Stimulated activated CD8-positive, alpha-beta memory T cell treated with anti-CD3 and anti-CD28 coated beads, Interleukin-15, amount 100 ng/mL, for 24 hours (primary cell): Measurements from ENCODE around the gene KCNK3.
A peak's percentile ranks its signal among the peaks of the same experiment; 100 is the strongest.
"Not testable (repeated sequence)": the region's sequence is repeated elsewhere in the genome, so short reads cannot be mapped to it uniquely, and the experiment has no call there.

Experiments
- DNase-seq: peaks from one replicate; pipeline ENCODE4 v3.0.0-alpha.2; 2020; ENCODE audit warnings: low read depth

KCNK3 gene

DNA sequence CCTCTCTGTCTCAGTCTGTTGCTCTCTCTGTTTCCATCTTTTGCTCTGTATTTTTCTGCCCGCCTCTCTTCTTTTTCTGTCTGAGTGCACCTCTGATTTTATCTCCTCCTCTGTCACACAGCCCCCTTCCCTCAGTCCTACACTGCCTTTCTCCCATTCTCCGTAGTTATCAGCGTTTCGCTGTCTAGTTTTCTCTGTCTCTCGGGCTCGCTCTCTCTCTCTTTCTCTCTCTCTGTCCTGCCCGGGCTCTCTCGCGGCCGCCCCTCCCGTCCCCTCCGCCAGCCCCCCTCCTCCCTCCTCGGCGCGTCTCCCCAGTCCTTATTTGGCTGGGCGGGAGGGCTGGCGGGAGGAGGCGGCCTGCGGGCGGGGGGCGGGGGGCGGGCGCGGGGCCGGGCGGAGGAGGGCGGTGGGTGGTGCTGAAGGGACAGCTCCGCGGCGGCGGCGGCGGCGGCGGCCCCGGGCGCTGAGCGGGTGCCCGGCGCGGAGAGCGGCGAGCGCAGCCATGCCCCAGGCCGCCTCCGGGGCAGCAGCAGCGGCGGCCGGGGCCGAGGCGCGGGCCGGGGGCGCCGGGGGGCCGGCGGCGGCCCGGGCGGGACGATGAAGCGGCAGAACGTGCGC, at the start of gene KCNK3:
Gene KCNK3 (plus strand): TSS at position 444 of the 618 bp plus-strand sequence. CDS start 154 bp downstream, at position 598.
- peak; percentile 11 for DNase-seq

DNA sequence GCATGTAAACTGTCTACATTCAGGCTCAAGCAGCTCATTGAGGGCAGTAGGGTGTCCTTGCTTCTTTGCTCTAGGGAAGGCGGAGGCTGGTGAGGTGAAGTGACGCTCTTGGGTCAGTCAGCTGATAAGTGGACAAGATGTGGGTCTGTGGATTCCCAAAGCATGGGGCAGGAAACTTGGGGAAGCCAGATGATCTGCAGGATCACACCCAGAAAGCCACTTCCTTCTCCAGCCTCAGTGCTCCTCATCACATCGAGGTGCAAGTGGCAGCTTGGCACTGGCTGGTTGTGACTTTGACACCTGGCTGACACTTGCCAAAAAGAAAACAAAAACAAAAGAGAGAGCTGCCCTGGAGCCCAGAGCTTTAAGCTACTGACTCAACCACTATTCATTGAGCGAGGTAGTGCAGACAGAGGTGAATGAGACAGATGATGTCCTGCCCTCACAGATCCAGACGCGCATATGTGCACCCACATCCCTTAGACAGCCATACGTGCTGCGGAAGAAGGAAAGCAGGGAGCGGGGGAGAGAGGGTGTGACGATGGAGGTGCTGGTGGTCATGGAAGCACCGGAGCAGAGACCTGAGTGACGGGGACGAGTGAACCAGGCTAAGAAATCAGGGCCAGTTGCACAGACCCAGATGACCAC, 48.2 kb upstream of the KCNK3 start:
- no peak for DNase-seq

DNA sequence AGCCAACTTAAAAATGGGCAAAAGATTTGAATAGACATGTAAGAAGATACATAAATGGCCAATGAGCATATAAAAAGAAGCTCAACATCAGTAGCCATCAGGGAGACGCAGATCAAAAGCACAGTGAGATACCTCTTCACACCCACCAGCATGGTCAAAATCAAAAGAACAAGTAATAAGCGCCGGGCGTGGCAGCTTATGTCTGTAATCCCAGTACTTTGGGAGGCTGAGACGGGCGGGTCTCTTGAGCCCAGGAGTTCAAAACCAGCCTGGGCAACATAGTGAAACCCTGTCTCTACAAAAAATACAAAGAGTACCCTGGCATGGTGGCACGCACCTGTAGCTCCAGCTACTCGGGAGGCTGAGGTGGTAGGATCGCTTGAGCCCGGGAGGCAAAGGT, 46.8 kb upstream of the KCNK3 start:
- no peak for DNase-seq

DNA sequence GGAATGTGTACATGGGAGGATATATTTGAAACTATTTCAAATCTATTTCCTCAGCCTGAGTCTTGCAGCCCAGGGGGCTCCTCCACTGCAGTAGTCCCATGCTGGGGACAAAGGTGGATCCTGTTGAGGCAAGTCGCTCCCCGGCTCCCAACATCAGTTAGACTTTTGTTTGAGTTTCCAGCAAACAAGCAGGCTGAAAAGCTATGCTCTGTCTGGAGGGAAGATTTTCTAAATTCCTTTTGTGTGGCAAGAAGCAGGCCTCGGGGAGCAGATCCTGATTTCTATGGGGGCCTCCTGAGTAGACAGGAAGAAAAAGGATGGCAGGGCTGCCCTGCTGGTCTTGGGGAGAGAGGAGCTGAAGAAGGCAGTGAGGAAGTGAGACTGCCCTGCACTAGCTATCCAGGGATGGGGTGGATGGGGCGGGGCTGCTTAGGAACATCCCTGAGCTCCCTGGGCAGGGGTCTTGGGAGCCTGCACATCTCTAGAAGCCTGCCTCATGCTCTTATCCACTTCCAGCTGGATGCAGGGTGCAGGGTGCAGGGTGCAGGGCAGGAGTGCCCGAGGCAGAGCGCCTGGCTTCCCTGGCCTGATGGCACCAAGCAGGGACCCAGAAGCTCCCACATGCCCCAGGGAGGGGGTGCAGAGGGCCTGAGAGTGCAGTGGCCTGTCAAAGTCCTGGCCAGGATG, 45.4 kb upstream of the KCNK3 start:
- DNase-seq = no peak

DNA sequence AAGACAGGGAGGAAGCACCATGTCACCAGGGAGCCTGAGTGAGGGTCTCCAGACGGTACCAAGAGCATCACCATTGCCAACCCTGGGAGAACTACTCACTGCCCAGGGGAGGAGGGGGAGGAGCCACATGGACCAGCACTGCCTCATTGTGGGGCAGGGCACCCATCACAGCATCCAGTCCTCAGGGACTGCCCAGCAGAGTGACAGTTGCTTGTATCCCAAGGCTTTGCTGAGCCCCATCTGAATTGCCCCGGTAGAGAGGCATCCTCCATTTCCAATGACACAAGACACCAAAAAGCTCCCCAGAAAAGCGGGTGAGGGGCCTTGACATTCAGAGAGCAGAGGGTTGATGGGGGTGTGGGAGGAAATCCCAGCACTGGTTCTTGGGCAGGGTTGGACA, 44.5 kb upstream of the KCNK3 start:
- DNase-seq = no peak

DNA sequence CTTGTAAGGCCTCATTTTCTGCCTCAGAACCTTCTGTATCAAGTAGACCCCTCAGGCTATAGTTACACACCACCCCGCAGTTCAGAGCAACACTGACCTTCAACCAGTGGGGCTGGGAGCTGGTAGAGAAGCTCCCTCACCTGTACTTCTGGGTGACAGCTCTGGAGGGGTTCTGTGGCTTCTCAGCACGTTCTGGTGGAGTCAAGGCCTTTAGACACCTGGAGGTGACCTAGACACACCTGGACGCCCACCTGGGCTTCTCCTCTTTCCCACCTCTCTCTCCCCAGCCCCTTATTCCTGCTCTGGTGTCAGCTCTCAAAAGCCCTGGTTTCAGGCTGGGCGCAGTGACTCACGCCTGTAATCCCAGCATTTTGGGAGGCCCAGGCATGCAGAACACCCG, 44.0 kb upstream of the KCNK3 start:
- no peak for DNase-seq

DNA sequence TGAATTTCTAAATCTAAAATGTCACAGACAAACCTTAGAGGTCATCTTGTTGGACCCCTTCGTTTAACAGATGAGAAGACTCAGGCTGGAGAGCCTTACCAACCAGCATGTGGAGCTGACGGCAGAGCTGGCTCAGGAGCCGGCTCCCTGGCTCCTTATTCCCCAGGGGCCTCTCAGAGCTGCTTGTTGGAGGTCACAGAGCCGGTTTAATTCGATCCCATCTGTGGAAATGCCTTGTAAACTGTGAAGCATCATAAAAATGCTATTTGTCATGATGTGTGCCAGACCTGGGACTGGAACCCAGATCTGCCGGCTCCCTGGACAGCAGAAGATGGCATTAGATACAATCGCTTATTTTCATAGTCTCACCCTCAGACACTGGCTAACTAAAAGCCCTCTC, 43.2 kb upstream of the KCNK3 start:
- no peak for DNase-seq

DNA sequence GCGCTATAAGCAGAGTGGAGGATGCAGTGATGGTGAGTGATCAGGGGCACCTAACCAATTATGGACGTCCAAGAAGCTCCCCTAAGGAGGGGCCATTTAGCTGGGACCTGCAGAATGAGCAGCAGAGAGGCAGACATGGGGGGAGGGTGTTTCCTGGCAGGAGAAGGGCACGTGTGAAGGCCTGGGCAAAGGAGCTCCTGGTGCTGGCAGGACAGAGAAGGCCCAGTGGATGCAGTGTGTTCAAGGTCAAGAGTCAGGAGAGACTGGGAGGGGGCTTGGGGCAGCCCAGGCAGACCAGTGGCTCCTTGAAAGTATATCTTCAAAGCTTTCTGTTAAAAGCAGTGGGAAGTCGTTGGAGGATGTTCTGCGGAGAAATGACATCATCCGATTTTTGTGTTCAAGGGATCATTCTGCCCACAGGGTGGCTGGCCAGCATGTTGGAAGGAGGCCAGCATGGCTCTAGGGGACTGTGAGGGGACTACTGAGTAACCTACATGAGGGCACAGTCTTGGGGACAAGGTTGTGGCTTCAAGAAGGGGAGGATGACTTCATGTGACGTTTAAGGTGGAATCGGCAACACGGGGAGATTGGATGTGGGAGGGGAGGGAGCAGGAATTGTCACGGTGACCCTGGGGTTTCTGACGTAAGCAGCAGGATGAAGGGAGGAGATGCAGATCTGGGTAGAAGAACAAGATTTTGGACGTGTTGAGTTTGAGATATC, 42.4 kb upstream of the KCNK3 start:
- DNase-seq = no peak

DNA sequence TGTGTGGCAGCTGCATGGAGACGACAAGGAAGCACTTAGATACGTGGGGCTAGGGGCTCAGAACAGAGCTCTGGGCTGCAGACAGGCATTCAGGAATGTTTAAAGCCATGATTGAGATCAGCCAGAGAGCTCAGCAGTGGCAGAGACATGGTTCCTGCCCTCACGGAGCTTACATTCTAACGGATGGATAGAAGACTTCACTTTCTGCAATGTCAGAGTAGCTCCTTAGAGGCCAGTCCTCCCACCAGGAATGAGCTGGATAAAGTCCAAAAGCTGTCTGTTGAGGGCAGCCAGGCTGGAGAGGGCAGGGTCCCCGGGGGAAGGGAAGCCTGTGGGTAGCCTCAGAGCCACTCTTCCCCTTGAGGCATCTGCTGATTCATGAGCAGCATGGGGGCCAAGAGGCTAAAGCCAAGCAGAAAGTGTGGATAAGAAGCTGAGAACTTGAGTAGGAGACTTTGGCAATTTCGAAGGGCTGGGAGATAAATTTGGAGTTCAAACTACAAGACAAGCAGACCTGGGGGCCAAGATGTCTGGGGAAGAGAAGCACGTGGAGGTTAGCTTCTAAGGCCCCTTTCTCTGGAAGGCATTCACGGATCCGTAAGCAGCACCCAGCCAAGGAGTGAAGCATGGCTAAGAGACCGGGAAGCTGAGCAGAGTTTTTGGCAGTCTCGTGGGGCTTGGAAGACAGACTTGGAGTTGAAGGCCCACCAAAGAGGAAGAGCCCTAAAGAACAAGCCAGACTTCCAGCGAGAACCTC, 41.6 kb upstream of the KCNK3 start:
- no peak for DNase-seq

DNA sequence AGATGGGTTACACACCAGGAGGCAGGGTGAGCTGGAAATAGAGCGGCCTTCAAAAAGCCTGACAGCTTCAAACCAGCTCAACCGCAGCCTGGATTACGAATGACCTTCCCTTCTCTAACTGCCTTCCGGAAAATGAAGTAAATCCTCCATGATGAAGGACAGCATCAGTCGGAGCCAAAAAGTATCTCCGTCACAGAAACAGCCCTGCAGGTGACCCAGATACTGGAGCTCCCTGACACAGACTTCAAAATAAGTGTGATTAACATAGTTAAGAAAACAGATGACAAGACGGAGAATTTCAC, 41.1 kb upstream of the KCNK3 start:
- no peak for DNase-seq

DNA sequence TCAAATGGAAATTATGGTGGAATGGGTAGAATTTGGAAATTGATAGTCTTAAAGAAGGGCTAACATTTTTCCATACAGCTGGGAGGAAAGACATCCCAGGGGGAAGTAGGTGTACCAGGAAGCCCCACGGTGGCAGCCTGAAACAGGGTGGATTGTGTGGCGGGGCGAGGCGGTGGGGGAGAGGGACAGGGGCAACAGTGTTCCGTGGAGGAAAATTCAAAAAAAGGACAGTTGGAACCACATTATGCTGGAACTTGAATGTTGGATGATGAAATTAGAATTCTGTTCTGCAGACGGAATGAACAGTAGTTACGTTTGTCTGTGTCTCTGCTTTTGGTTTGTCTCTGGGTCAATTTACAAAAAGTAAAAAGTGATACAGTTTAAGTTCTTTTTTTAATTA, 40.7 kb upstream of the KCNK3 start:
- no peak for DNase-seq

DNA sequence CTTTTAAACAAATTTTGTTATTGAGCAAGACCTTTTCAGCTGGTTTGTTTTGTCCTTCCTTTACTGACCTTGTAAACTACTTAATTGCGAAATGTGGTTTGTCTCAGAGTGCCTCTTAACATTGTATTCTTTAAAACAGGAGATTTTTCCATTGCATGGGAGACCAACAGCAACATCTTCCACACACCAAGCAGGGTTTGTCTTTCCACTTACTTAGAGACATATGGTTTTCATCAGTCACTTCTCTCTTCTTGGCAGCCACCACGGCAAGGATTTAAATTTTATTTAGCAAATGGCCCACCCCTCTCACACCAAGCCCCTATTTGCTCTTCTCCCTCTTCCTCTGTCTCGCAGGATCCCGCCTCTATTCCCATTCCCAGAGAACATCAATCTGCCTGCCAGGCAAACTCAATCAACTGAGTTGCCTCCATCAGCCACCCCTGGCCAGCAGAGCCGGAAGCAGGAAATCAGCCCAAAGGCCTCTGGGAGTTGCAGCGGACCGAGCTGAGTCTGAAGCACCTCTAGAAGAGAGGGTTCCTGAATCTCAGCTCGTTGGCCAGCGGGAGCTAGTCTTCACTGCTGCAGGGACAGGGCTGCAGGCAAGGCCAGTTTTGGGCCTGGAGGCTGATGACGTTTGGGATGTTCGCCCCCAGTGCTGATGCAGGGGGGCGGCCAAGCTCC, 40.0 kb upstream of the KCNK3 start:
- no peak for DNase-seq

DNA sequence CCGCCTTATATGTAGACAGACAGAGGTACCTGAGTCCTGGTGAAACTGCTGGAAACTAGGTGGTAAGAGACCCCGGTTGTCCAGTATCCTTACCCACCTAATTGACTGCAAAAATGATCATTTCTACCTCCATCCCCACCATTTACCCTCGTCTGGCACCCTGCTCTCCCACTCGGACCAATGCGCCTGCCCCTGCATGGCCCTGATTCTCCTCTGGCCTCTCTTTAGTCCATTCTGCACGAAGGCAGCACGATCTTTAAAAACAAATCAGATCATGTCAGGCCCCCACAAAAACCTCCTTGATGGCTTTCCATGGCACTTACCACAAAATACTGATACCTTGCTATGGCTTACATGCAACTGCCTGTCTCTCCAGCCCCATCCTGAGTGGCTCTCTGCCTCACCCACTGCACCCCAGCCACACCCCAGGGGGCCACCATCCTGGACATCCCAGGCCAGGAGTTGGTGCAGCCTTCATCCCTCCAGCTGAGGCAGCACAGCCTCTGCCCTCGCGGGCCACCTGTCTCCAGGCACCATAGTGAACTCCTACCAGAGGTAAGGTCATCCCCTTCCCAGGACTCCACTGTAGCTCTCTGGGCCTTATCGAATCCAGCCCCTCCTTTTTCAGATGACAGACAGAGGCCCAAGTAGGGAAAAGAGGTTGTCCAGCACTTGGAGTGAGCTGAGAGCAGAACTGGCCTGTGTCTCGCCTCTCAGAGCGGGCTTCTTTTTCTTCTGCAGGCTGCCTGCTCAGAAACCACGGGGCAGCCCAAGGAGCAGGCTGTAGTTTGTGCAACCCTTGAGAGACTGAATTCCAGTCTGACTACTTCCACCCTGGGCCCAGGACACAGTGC, 39.1 kb upstream of the KCNK3 start:
- DNase-seq = no peak

DNA sequence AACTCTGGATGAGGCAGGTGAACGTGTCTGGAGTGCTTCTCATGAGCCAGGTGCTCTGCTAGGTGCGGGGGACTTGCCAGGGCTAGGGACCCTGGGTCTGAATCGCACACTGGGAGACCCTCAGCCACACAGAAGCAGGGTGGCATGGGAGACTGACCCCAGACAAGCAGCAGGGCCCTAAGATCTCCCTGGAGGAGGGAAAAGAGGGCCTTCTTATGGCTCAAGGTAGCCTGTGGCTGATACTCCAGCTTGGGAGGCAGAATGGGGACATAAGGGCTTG, 38.5 kb upstream of the KCNK3 start:
- no peak for DNase-seq

DNA sequence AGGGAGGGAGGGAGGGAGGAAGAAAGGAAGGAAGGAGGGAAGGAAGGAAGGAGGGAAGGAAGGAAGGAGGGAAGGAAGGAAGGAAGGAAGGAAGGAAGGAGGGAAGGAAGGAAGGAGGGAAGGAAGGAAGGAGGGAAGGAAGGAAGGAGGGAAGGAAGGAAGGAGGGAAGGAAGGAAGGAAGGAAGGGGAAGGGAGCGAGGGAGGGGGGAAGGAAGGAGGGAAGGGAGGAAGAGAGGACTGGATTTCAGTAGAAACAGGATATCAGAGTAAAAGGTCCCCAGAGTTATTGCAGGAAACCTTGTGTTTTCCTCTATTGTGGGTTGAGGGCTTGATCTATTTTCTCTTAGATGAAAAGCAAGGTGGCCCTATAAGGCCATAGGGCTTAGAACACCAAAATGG, 37.4 kb upstream of the KCNK3 start:
- DNase-seq = not testable (repeated sequence)

DNA sequence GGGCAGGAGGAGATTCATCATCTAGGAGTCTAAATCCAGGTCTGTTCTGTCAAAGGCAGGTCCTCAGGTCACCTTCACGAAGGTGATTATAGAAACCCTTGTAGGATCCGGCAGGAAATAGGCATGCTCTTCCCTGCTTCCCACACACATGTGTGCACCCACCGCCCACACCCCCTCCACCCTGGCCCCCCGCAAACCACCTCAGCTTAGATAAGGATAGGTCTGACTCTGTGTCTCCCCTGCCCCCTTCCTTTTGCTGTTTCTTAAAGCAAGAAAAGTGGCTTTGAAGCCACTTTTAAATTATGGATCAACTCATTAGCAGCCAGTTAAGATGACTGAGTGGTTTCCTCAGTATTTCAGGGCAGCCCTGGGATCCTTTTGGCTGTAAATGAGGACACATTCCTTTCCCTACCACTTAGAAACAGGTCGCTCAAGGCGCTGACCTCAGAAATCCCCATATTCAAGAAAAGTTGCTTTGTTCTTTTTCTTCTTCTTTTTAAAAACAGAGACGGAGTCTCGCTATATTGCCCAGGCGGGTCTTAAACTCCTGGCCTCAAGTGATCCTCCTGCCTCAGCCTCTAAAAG, 36.8 kb upstream of the KCNK3 start:
- no peak for DNase-seq

DNA sequence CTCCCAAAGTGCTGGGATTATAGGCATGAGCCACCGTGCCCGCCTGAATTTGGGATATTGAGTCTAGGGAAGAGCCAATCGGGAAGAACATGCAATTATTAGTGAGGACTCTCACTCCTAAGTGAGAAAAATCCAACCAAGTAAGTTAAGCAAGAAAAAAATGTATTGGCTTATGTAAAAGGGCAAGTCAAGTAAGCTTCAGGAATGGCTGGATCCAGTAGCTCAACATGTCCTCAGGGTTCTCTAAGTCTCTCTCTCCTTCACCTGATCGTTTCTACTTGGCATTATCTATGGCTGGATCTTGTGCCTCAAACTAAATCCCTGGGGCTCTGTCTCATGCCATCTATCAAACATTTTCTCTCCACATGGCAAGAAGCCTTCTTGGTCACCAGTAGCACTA, 35.3 kb upstream of the KCNK3 start:
- DNase-seq = no peak

DNA sequence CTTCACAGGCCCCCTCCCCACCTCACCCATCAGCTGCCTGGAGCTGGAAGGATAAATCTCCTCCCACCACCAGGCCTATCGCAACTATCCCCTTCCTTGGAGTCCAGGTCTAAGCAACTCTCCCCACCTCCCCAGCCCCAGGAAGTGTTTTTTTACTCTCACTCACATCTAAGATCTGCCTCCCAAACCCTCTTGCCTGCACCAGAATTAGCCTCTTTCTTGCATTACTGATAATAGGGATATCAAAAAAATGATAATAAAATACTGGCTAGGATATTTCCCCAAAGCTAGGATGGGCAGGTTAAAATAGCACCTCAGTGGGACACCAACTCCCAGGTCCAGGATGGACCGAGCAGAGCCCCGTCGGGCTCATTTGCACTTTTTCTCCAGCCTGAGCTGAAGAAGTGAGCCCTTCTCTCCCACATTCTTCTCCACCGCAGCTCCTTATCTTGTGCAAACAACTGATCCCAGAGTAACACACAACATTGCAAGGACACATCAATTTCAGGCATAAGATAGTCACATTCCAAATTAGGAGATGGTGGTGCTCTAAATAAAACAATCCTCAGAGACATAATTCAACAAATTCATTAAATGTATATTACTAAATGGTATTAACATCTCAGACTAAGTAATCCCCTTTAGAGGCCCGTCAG, 33.7 kb upstream of the KCNK3 start:
- no peak for DNase-seq

DNA sequence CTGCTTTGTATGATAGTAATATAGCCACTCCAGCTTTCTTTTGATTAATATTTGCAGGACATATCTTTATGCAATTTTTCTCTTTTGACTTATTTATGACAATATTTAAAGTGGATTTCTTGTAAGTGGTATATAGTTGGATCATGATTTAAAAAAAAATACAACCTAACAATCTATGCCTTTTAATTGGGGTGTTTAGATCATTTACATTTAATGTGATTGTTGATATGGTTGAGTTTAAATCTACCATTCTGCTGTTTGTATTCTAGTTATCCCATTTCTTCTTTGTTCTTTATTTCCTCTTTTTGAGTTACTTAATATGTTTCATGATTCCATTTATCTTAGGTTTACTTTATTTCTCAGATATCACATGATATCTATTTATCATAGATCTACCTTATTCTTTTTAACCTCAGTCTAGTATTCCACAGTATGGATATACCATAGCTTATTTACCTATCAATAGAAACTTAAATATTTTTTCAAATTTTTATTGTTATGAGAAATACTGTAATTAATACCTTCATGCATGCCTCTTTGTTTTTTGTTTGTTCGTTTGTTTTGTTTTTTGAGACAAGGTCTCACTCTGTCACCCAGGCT, 32.1 kb upstream of the KCNK3 start:
- DNase-seq = no peak

DNA sequence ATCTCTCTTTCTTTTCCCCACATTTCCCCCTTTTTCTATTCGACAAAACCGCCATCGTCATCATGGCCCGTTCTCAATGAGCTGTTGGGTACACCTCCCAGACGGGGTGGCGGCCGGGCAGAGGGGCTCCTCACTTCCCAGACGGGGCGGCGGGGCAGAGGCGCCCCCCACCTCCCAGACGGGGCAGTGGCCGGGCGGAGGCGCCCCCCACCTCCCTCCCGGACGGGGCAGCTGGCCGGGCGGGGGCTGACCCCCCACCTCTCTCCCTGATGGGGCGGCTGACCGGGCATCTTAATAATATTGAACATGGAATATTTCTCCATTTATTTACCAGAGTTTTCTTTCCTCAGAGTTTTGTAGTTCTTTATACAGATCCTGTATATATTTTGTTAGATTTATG, 27.2 kb upstream of the KCNK3 start:
- not testable (repeated sequence) for DNase-seq
